ENCODE data around the gene SMIM41.

DNA sequence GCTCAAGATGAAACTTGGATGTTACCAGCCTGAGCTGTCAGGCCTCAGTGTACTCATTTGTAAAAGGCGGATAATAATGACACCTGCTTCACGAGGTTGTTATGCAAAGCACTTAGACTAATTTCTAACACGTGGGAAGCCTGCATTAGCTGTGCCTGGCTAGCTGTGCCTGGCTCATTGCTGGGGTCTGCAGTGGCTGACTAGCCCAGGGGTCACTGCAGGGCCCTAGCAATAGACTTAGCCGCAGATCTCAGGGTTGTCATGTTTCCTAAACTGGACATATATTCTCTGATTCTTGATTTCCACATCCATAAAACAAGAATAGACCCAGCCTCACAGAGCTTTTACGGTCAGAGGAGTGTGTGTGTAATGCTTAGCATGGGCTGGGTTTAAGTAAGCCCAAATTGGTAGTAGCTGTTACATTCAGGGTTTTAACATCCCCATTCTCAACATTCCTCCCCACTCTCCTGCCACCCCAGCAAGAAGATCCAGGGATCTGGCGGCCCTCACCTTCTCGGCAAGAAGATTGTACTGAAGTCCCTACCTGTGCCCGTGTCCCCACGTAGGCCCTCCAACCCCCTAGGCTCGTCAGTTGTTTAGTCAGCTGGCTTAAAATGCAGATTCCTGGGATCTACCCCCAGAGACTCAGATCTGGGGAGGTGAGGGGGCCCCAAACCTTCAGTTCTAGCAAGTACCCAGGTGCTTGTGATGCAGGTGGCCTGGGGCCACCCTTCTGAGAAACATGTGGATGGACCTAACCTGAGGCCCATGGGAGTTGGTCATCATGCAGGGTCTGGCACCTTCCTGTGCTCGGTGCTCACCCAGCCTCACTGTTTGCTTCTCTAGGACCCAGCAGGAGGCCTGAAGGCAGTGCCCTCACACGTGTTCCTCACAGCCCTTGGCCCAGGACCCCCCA lies 19.7 kb upstream of the SMIM41 start:
- no peak for TF ChIP-seq CTCF (conservative IDR thresholded peaks at IDR 0.05; ENCODE audit: low read length)
- TF ChIP-seq EZH2phosphoT487 (IDR thresholded peaks at IDR 0.05; ENCODE audit: borderline replicate concordance, low read depth, low read length) = no peak
